HG02981 (cell line): ENCODE results near the gene UBXN10.

Experiments
- ATAC-seq: cut with Tn5 transposase; IDR thresholded peaks from one replicate; pipeline ENCODE4 v1.9.1; 2021; ENCODE audit warnings: mild to moderate bottlenecking, moderate library complexity; ENCODE audit not compliant: unreplicated experiment

The UBXN10 gene

GRCh38 chr1:20151906-20152598, 33.8 kb upstream of the UBXN10 start:
- ATAC-seq, result peak; percentile 77

- no peak for ATAC-seq
These were observed 33.3 kb upstream of the UBXN10 start for GRCh38 chr1:20152599-20152930.

- no peak for ATAC-seq
These were observed 32.9 kb upstream of the UBXN10 start for GRCh38 chr1:20153000-20153418.

GRCh38 chr1:20154301-20154831, 31.5 kb upstream of the UBXN10 start:
- ATAC-seq, result no peak

- no peak for ATAC-seq
These were observed 27.4 kb upstream of the UBXN10 start for GRCh38 chr1:20158358-20159070.

- no peak for ATAC-seq
These were observed 25.9 kb upstream of the UBXN10 start for GRCh38 chr1:20160034-20160433.

GRCh38 chr1:20164694-20165202, 21.1 kb upstream of the UBXN10 start:
- ATAC-seq, result no peak

- ATAC-seq, result no peak
These were observed 20.4 kb upstream of the UBXN10 start for GRCh38 chr1:20165522-20165951.

GRCh38 chr1:20166051-20166450, 19.8 kb upstream of the UBXN10 start:
- no peak for ATAC-seq

- ATAC-seq, result no peak
These were observed 18.8 kb upstream of the UBXN10 start for GRCh38 chr1:20167126-20167525.

GRCh38 chr1:20168564-20169491, 17.1 kb upstream of the UBXN10 start:
- no peak for ATAC-seq

- no peak for ATAC-seq
These were observed 16.0 kb upstream of the UBXN10 start for GRCh38 chr1:20169932-20170331.

GRCh38 chr1:20172033-20172590, 13.8 kb upstream of the UBXN10 start:
- ATAC-seq, result no peak

GRCh38 chr1:20174937-20175666, 10.8 kb upstream of the UBXN10 start:
- ATAC-seq, result no peak

- ATAC-seq, result no peak
These were observed 7.1 kb upstream of the UBXN10 start for GRCh38 chr1:20178634-20179370.

GRCh38 chr1:20179371-20180128, 6.3 kb upstream of the UBXN10 start:
- no peak for ATAC-seq

- no peak for ATAC-seq
These were observed 5.6 kb upstream of the UBXN10 start for GRCh38 chr1:20180129-20180843.

GRCh38 chr1:20180844-20181207, 5.1 kb upstream of the UBXN10 start:
- no peak for ATAC-seq
